Stimulated activated CD8-positive, alpha-beta memory T cell treated with anti-CD3 and anti-CD28 coated beads, Interleukin-4, amount 100 ng/mL, for 24 hours (primary cell): Measurements from ENCODE around the gene OR1K1.
"Not testable (repeated sequence)": the region's sequence is repeated elsewhere in the genome, so short reads cannot be mapped to it uniquely, and the experiment has no call there.

Experiments used
- DNase-seq: peaks from one replicate; pipeline ENCODE4 v3.0.0-alpha.2; 2020; ENCODE audit warnings: low read depth

Gene OR1K1

GRCh38 chr9:122812736-122813135 is 12.8 kb downstream of the OR1K1 start:
- no peak for DNase-seq

GRCh38 chr9:122814545-122814944 is 14.6 kb downstream of the OR1K1 start:
- no peak for DNase-seq

GRCh38 chr9:122815544-122815943 is 15.6 kb downstream of the OR1K1 start:
- no peak for DNase-seq

- no peak for DNase-seq
These were observed 16.4 kb downstream of the OR1K1 start for GRCh38 chr9:122816163-122816867.

- no peak for DNase-seq
These were observed 19.4 kb downstream of the OR1K1 start for GRCh38 chr9:122819326-122819725.

- no peak for DNase-seq
These were observed 20.0 kb downstream of the OR1K1 start for GRCh38 chr9:122819791-122820489.

- DNase-seq, result no peak
These were observed 20.5 kb downstream of the OR1K1 start for GRCh38 chr9:122820490-122820845.

GRCh38 chr9:122821278-122821943 is 21.5 kb downstream of the OR1K1 start:
- DNase-seq, result no peak

GRCh38 chr9:122822056-122822455 is 22.1 kb downstream of the OR1K1 start:
- no peak for DNase-seq

- no peak for DNase-seq
These were observed 23.0 kb downstream of the OR1K1 start for GRCh38 chr9:122822938-122823337.

GRCh38 chr9:122827761-122828093 is 27.8 kb downstream of the OR1K1 start:
- DNase-seq, result no peak

- not testable (repeated sequence) for DNase-seq
These were observed 29.0 kb downstream of the OR1K1 start for GRCh38 chr9:122828965-122829284.

GRCh38 chr9:122832194-122832593 is 32.3 kb downstream of the OR1K1 start:
- DNase-seq, result no peak

- DNase-seq, result no peak
These were observed 35.4 kb downstream of the OR1K1 start for GRCh38 chr9:122835313-122835731.

GRCh38 chr9:122837266-122837850 is 37.4 kb downstream of the OR1K1 start:
- no peak for DNase-seq

GRCh38 chr9:122838441-122838840 is 38.5 kb downstream of the OR1K1 start:
- not testable (repeated sequence) for DNase-seq

GRCh38 chr9:122841501-122841900 is 41.6 kb downstream of the OR1K1 start:
- no peak for DNase-seq

GRCh38 chr9:122844137-122844536 is 44.2 kb downstream of the OR1K1 start:
- DNase-seq, result no peak

- DNase-seq, result no peak
These were observed 45.2 kb downstream of the OR1K1 start for GRCh38 chr9:122845116-122845515.

- no peak for DNase-seq
These were observed 46.5 kb downstream of the OR1K1 start for GRCh38 chr9:122846371-122846940.

- DNase-seq, result no peak
These were observed 48.5 kb downstream of the OR1K1 start for GRCh38 chr9:122848256-122848943.
